Neural progenitor cell (in vitro differentiated cells): ENCODE results near the gene STK17B.

ENCODE experiments used
- EZH2phosphoT487 ChIP-seq: fragments of 200-600 bp; sonication (generic); IDR thresholded peaks from 2 replicates; pipeline ENCODE4 v1.6.1; 2017; ENCODE audit warnings: antibody characterized with exemption
- TF ChIP-seq, protein P1 (sequence below): fragments of 200-600 bp; sonication (generic); IDR thresholded peaks from 2 replicates; pipeline ENCODE4 v1.5.1; 2017; ENCODE audit warnings: antibody characterized with exemption, mild to moderate bottlenecking

DNA sequence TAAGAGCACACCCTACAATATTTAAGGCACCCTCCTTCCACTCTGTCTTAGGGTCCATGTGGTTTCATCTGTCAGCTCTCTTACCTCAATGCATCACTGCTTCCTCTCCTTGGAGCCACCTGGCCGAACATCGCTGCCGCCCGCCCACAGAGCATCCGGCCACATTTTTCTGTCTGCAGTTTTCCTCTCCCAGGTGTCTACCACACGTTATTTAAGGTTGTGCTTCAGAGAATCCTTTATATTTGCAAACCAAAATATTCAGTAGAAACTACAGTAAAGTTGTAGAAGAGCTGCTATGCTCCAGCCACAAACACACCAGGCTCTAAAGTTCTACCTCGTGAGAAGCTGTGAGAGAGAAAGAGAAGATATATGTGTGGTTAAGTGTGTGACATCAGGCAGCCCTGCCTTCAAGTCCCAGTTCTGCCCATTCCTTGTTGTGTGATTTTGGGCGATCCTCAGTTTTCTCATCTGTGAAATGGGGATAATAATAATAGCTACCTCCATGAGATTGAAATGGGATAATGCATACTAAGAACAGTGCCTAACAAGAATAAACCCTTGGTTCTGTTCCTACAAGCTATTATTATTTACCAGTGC is 4.9 kb upstream of the STK17B start:
- no peak for TF ChIP-seq EZH2phosphoT487
- TF ChIP-seq, protein P1, sequence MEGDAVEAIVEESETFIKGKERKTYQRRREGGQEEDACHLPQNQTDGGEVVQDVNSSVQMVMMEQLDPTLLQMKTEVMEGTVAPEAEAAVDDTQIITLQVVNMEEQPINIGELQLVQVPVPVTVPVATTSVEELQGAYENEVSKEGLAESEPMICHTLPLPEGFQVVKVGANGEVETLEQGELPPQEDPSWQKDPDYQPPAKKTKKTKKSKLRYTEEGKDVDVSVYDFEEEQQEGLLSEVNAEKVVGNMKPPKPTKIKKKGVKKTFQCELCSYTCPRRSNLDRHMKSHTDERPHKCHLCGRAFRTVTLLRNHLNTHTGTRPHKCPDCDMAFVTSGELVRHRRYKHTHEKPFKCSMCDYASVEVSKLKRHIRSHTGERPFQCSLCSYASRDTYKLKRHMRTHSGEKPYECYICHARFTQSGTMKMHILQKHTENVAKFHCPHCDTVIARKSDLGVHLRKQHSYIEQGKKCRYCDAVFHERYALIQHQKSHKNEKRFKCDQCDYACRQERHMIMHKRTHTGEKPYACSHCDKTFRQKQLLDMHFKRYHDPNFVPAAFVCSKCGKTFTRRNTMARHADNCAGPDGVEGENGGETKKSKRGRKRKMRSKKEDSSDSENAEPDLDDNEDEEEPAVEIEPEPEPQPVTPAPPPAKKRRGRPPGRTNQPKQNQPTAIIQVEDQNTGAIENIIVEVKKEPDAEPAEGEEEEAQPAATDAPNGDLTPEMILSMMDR, result no peak
